ENCODE data around the gene POLD2.

Gene POLD2

GRCh38 chr7:44152971-44153947, 29.9 kb upstream of the POLD2 start:
- DNase-seq, result peak; percentile 79

- DNase-seq, result no peak
Observed at GRCh38 chr7:44151956-44152355, 28.6 kb upstream of the POLD2 start.

GRCh38 chr7:44150966-44151941, 27.9 kb upstream of the POLD2 start:
- no peak for DNase-seq

- no peak for DNase-seq
Observed at GRCh38 chr7:44150466-44150832, 27.1 kb upstream of the POLD2 start.

- DNase-seq, result no peak
Observed at GRCh38 chr7:44149571-44150465, 26.5 kb upstream of the POLD2 start.

GRCh38 chr7:44148961-44149536, 25.7 kb upstream of the POLD2 start:
- no peak for DNase-seq

GRCh38 chr7:44148166-44148565, 24.8 kb upstream of the POLD2 start:
- no peak for DNase-seq

GRCh38 chr7:44147026-44147991, 24.0 kb upstream of the POLD2 start:
- DNase-seq, result no peak

GRCh38 chr7:44145969-44146911, 22.9 kb upstream of the POLD2 start:
- no peak for DNase-seq

- DNase-seq, result no peak
Observed at GRCh38 chr7:44145479-44145968, 22.2 kb upstream of the POLD2 start.

GRCh38 chr7:44144968-44145478, 21.7 kb upstream of the POLD2 start:
- no peak for DNase-seq

- no peak for DNase-seq
Observed at GRCh38 chr7:44144426-44144967, 21.1 kb upstream of the POLD2 start.

GRCh38 chr7:44143646-44144250, 20.4 kb upstream of the POLD2 start:
- no peak for DNase-seq

GRCh38 chr7:44142028-44142427, 18.7 kb upstream of the POLD2 start:
- no peak for DNase-seq

GRCh38 chr7:44141221-44141850, 18.0 kb upstream of the POLD2 start, which contains the start of gene MYL7:
MYL7 (minus strand) TSS chr7:44141332; CDS start chr7:44141305, 27 bp downstream.
- no peak for DNase-seq

GRCh38 chr7:44140341-44140740, 17.0 kb upstream of the POLD2 start:
- no peak for DNase-seq

- no peak for DNase-seq
Observed at GRCh38 chr7:44139311-44140010, 16.1 kb upstream of the POLD2 start.
